CD4-positive, alpha-beta T cell (primary cell): ENCODE results near the gene CPE. TPM values are rescaled to one million over a fixed set of nuclear protein-coding genes. Genes with fewer than 3 reads are reported as not detected.

Experiments
- ATAC-seq: fragments of 200-7000 bp; cut with Tn5 transposase; one replicate; pipeline ENCODE4 v1.10.0; 2022; ENCODE audit warnings: mild to moderate bottlenecking; ENCODE audit not compliant: poor library complexity
- CTCF ChIA-PET: fragments of 350-600 bp; sonication (Branson Sonifier 250); formaldehyde crosslinking; loops from one replicate; lab custom pipeline; 2021; ENCODE audit warnings: antibody characterized with exemption, inconsistent platforms; lab: Charles Lee
- POLR2A ChIA-PET: fragments of 350-600 bp; sonication (Branson Sonifier 250); formaldehyde crosslinking; loops from one replicate; lab custom pipeline; 2021; ENCODE audit warnings: antibody characterized with exemption, inconsistent platforms; lab: Charles Lee
- DNase-seq, 14 experiments: peaks; one replicate each; pipeline ENCODE4 v3.0.0-alpha.2; 2013 to 2020; ENCODE audit warnings: mixed read lengths in 2 of 14
- H3K27ac ChIP-seq, 2 donors: one replicate each; pipeline versions ENCODE4 v1.5.1 to v1.7.0; 2013; ENCODE audit warnings: low read length in 2 of 2, low read depth in 1 of 2, mild to moderate bottlenecking in 1 of 2
- H3K27me3 ChIP-seq, 2 experiments: 1 replicate in 1 of 2; 2 replicates in 1 of 2; pipeline versions ENCODE4 v1.6.1 to v1.7.0; 2013; ENCODE audit warnings: low read length in 2 of 2, control low read depth in 1 of 2, mild to moderate bottlenecking in 1 of 2, moderate library complexity in 1 of 2; ENCODE audit not compliant: insufficient read depth in 2 of 2, control insufficient read depth in 1 of 2
- H3K36me3 ChIP-seq: one replicate; pipeline ENCODE4 v1.6.1; 2013; ENCODE audit warnings: low read length, control low read depth; ENCODE audit not compliant: insufficient read depth
- H3K4me1 ChIP-seq: one replicate; pipeline ENCODE4 v1.6.1; 2013; ENCODE audit warnings: low read length, control low read depth; ENCODE audit not compliant: insufficient read depth
- H3K4me3 ChIP-seq: one replicate; pipeline ENCODE4 v1.5.1; 2013; ENCODE audit warnings: mild to moderate bottlenecking, low read length, moderate library complexity
- H3K9me3 ChIP-seq, 2 experiments: 1 replicate in 1 of 2; 2 replicates in 1 of 2; pipeline versions ENCODE4 v1.6.1 to v1.7.0; 2013; ENCODE audit warnings: low read length in 2 of 2, mild to moderate bottlenecking in 2 of 2, control low read depth in 1 of 2, moderate library complexity in 1 of 2; ENCODE audit not compliant: control insufficient read depth in 1 of 2, insufficient read depth in 1 of 2
- H3K27ac Mint-ChIP-seq: one replicate; pipeline ENCODE4 v1.8.0; 2020; ENCODE audit warnings: mixed read lengths
- H3K27me3 Mint-ChIP-seq: one replicate; pipeline ENCODE4 v1.8.0; 2021; ENCODE audit warnings: mixed read lengths
- H3K36me3 Mint-ChIP-seq: one replicate; pipeline ENCODE4 v1.8.0; 2021; ENCODE audit warnings: low read depth, mixed read lengths
- H3K4me1 Mint-ChIP-seq: one replicate; pipeline ENCODE4 v1.8.0; 2021; ENCODE audit warnings: low read depth, mixed read lengths
- H3K4me3 Mint-ChIP-seq: one replicate; pipeline ENCODE4 v1.8.0; 2020; ENCODE audit warnings: mild to moderate bottlenecking, mixed read lengths
- H3K9me3 Mint-ChIP-seq: one replicate; pipeline ENCODE4 v1.8.0; 2020; ENCODE audit warnings: mixed read lengths
- CTCF ChIP-seq: fragments of 200-600 bp; IDR thresholded peaks from one replicate; pipeline ENCODE4 v1.8.0; 2022; ENCODE audit warnings: antibody characterized with exemption, mild to moderate bottlenecking
- intact Hi-C, 2 experiments: fragments of 100-400 bp; cut with DNase I in 1 of 2; cut with micrococcal nuclease in 1 of 2; formaldehyde crosslinking; loops; one replicate each; pipeline versions ENCODE4 v1.15.1 to v1.9.0; 2023 to 2025; cut with DNase I, micrococcal nuclease
- total RNA-seq, 174 experiments: library from RNA in 2 of 174; stranded (reverse) in 2 of 174; gene quantifications; one replicate each; pipeline ENCODE4 v1.2.3 and lab custom pipeline; 2021 to 2026

The CPE gene
- total RNA-seq, 2 experiments from 2014 or later: not detected

GRCh38 chr4:165379678-165380064 lies 863 bp downstream of the CPE start:
- intact Hi-C loops: no loop called here
- Histone ChIP-seq H3K36me3 (no peaks in the 10 kb centered on the region), H3K27me3 (peaks cover 16 to 55% of the 10 kb centered on the region in 2 experiments), H3K27ac (no peak overlapping the region), H3K9me3 (no peaks in the 10 kb centered on the region), H3K4me3 (no peak overlapping the region), H3K4me1 (peaks cover 7% of the 10 kb centered on the region)
- peak overlapping the region; percentile 73 for H3K4me3 Mint-ChIP-seq
- no peak for ATAC-seq
- ChIA-PET POLR2A (no interaction called here), CTCF (no interaction called here)
- peaks cover 90% of the 10 kb centered on the region for H3K27me3 Mint-ChIP-seq
- no peak for TF ChIP-seq CTCF
- DNase-seq: no peak
- no peaks in the 10 kb centered on the region for H3K36me3 Mint-ChIP-seq
- no peaks in the 10 kb centered on the region for H3K4me1 Mint-ChIP-seq
- no peak overlapping the region for H3K27ac Mint-ChIP-seq
- peaks cover 2% of the 10 kb centered on the region for H3K9me3 Mint-ChIP-seq

DNA sequence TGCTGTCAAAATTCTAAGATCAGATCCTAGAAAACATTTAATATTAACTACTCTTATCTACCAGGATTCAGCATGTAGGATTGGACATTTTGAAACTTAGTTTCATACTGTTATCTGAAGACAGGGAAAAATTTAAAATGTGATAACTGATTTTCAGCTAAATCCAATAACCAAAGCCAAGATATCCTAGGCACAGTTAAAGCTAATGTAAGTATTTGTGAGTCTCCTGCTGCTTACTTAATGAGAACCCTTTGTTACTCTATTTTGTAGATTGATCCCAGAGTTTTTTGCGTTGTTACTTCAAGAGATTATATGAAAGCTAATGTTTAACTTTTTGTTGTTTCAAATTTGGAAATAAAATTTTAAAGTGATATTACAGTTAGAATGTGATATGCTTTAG lies 2.0 kb downstream of the CPE start:
- TF ChIP-seq CTCF: no peak
- Mint-ChIP-seq H3K27ac (no peak overlapping the region), H3K36me3 (no peaks in the 10 kb centered on the region), H3K4me1 (no peaks in the 10 kb centered on the region), H3K4me3 (no peak overlapping the region), H3K9me3 (no peaks in the 10 kb centered on the region), H3K27me3 (peaks cover 86% of the 10 kb centered on the region)
- H3K27me3 ChIP-seq: peaks cover 15 to 50% of the 10 kb centered on the region in 2 experiments
- peaks cover 7% of the 10 kb centered on the region for H3K4me1 ChIP-seq
- ChIA-PET POLR2A (no interaction called here), CTCF (no interaction called here)
- H3K27ac ChIP-seq: no peak overlapping the region
- no peak overlapping the region for H3K4me3 ChIP-seq
- H3K9me3 ChIP-seq: no peaks in the 10 kb centered on the region
- intact Hi-C loops: no loop called here
- DNase-seq: no peak
- no peaks in the 10 kb centered on the region for H3K36me3 ChIP-seq
- no peak for ATAC-seq

DNA sequence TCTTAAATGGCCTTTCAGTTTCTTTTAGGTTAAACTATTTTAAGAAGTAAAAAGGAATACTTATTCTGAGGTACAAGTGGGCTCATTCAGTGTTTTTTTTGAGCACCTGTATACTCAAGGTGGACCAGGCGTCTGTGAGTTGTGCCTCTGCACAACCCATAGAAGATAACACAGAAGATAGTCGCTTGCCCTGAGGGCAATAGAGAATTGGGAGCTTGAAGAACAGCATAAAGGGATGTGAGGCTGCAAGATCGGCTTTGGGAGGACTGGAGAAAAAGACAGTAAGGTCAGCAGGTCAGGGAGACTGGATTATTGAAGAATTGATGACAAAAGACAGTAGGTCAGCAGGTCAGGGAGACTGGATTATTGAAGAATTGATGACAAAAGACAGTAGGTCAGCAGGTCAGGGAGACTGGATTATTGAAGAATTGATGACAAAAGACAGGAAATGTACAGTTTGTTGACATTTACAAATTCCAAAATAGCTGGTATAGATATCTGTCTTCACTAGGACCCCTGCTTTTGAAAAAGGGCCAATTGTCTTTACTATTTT lies 3.1 kb downstream of the CPE start:
- Histone ChIP-seq H3K27me3 (peaks cover 16 to 43% of the 10 kb centered on the region in 2 experiments), H3K9me3 (no peaks in the 10 kb centered on the region), H3K27ac (no peak overlapping the region), H3K4me3 (no peak overlapping the region), H3K4me1 (peaks cover 7% of the 10 kb centered on the region), H3K36me3 (no peaks in the 10 kb centered on the region)
- Mint-ChIP-seq H3K27me3 (peaks cover 84% of the 10 kb centered on the region), H3K36me3 (no peaks in the 10 kb centered on the region), H3K9me3 (no peaks in the 10 kb centered on the region), H3K4me1 (no peaks in the 10 kb centered on the region), H3K4me3 (no peak overlapping the region), H3K27ac (no peak overlapping the region)
- ATAC-seq (no peak), DNase-seq (no peak)
- intact Hi-C loops: no loop called here
- no peak for TF ChIP-seq CTCF
- ChIA-PET POLR2A (interaction anchor here (0.7 kb wide), 1 partner anchor 23 kb away, joined by 3 read pairs; no protein-coding TSS in a partner anchor), CTCF (no interaction called here)
